PC-3 (cell line): ENCODE results near the gene P3H2. TPM values are rescaled to one million over a fixed set of nuclear protein-coding genes. Genes with fewer than 3 reads are reported as not detected.

Experiments used
- ATAC-seq: fragments of 200-7000 bp; cut with Tn5 transposase; 2 replicates; pipeline ENCODE4 v1.9.1; 2020; ENCODE audit warnings: mild to moderate bottlenecking, moderate library complexity
- BruUV-seq: library from RNA; stranded (reverse); fragments of 400-500 nt; replicated peaks from 2 replicates; lab custom pipeline; 2021; lab: Mats Ljungman, UMichigan
- CTCF ChIA-PET: fragments of 300-600 bp; sonication (Branson Sonifier 250); formaldehyde crosslinking; loops from one replicate; lab custom pipeline; 2022; ENCODE audit warnings: antibody characterized with exemption; lab: Charles Lee
- POLR2A ChIA-PET: fragments of 300-600 bp; sonication (Branson Sonifier 250); formaldehyde crosslinking; loops from one replicate; lab custom pipeline; 2022; ENCODE audit warnings: antibody characterized with exemption; ENCODE audit not compliant: unreplicated experiment; lab: Charles Lee
- DNase-seq: peaks from one replicate; pipeline ENCODE4 v3.0.0-alpha.2; 2015
- H2AFZ ChIP-seq: fragments of 300-600 bp; sonication (generic); 2 replicates; pipeline ENCODE4 v1.6.0; 2016; ENCODE audit warnings: antibody characterized with exemption, low read length
- H3F3A ChIP-seq: fragments of 300-600 bp; sonication (generic); one replicate; pipeline ENCODE4 v1.6.0; 2017; ENCODE audit warnings: antibody characterized with exemption, low read length, control low read depth, mild to moderate bottlenecking; ENCODE audit not compliant: unreplicated experiment
- H3K27ac ChIP-seq: fragments of 300-600 bp; sonication (generic); 2 replicates; pipeline ENCODE4 v1.5.1; 2016; ENCODE audit warnings: mild to moderate bottlenecking, low read length
- H3K27me3 ChIP-seq: fragments of 300-600 bp; sonication (generic); 2 replicates; pipeline ENCODE4 v1.6.1; 2016; ENCODE audit warnings: low read length, mixed read lengths
- H3K36me3 ChIP-seq: fragments of 300-600 bp; sonication (generic); 2 replicates; pipeline ENCODE4 v1.6.1; 2016; ENCODE audit warnings: low read depth, mixed run types, low read length, mixed read lengths
- H3K4me1 ChIP-seq: fragments of 300-600 bp; sonication (generic); 2 replicates; pipeline ENCODE4 v1.5.1; 2016; ENCODE audit warnings: low read length; ENCODE audit not compliant: insufficient read depth
- H3K4me2 ChIP-seq: fragments of 300-600 bp; sonication (generic); 2 replicates; pipeline ENCODE4 v1.6.0; 2016; ENCODE audit warnings: low read length
- H3K4me3 ChIP-seq: fragments of 300-600 bp; sonication (generic); 2 replicates; pipeline ENCODE4 v1.5.1; 2016; ENCODE audit warnings: mild to moderate bottlenecking, low read length, mixed read lengths
- H3K79me2 ChIP-seq: fragments of 300-600 bp; sonication (generic); 2 replicates; pipeline ENCODE4 v1.6.1; 2017; ENCODE audit warnings: low read length, mixed read lengths
- H3K9ac ChIP-seq: fragments of 300-600 bp; sonication (generic); 2 replicates; pipeline ENCODE4 v1.6.0; 2016; ENCODE audit warnings: mild to moderate bottlenecking, low read length
- H3K9me2 ChIP-seq: fragments of 300-600 bp; sonication (generic); replicated peaks from 2 replicates; pipeline ENCODE4 v1.6.1; 2016; ENCODE audit warnings: mixed run types, low read length, mixed read lengths
- H3K9me3 ChIP-seq: fragments of 300-600 bp; sonication (generic); 2 replicates; pipeline ENCODE4 v1.6.1; 2016; ENCODE audit warnings: low read length, mixed read lengths
- H4K20me1 ChIP-seq: fragments of 300-600 bp; sonication (generic); 2 replicates; pipeline ENCODE4 v1.6.1; 2016; ENCODE audit warnings: low read length, mixed read lengths
- EZH2 ChIP-seq: fragments of 300-600 bp; sonication (generic); IDR thresholded peaks from one replicate; pipeline ENCODE4 v1.6.1; 2017; ENCODE audit warnings: antibody characterized with exemption, mild to moderate bottlenecking, low read length; ENCODE audit not compliant: unreplicated experiment
- EZH2phosphoT487 ChIP-seq: fragments of 300-600 bp; sonication (generic); IDR thresholded peaks from 2 replicates; pipeline ENCODE4 v1.6.1; 2018; ENCODE audit warnings: mild to moderate bottlenecking, antibody characterized with exemption, low read length, borderline replicate concordance
- intact Hi-C: fragments of 100-400 bp; cut with micrococcal nuclease; formaldehyde crosslinking; loops from 2 replicates; pipeline ENCODE4 v1.9.0; 2023
- total RNA-seq: library from RNA; depleted of rRNA; stranded (reverse); fragments of >200 nt; gene quantifications from 2 replicates; pipeline ENCODE4 v1.2.3, GENCODE V29; 2014
- TF ChIP-seq, protein P1 (sequence below): fragments of 300-600 bp; sonication (generic); conservative IDR thresholded peaks from 2 replicates; pipeline ENCODE4 v1.5.1; 2017; ENCODE audit warnings: antibody characterized with exemption, low read depth, mild to moderate bottlenecking, low read length

The P3H2 gene
- total RNA-seq, 1 experiment from 2014 or later = 4.5 TPM

DNA sequence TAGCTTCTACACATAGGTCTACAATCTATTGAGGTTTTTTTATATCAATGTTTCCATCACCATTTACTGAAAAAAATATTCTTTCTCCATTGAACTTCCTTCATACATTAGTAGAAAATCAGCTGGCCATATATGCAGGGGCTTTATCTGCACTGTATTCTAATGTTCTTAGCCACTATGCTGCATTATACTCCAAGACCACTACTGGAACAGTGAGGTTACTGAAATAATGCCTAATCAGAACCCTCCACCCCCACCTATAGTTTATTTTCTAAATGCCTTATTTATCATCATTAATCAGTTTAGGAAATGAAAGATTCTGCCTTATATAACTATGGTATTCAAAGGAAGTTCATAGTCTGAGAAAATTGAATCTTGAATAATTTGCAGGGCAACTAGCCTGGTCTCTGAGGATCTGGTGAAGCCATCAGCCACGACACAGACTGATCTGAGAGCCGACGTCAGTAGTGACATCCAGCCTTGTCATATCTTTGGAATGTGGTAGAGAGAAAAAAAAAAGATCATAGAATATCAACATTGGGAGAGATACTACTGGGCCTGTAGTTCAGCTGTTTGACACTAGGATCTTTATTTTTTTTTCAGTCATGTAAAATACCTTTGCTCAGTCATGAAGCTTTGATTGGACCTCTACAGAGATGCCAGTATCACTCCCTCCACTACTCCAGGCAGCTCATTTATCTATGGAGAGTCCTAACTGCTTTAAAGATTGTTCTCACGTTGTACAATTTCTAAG is 66.6 kb downstream of the P3H2 start:
- H3K79me2 ChIP-seq = no peaks in the 10 kb centered on the region
- no peak overlapping the region for H3K27ac ChIP-seq
- ChIA-PET CTCF (no interaction called here), POLR2A (interaction anchor here (0.5 to 0.6 kb wide), 2 partner anchors 10 to 389 kb away, joined by 10 to 13 read pairs; no protein-coding TSS in a partner anchor)
- H3K27me3 ChIP-seq = no peaks in the 10 kb centered on the region
- H4K20me1 ChIP-seq = no peaks in the 10 kb centered on the region
- DNase-seq (peak; percentile 77), ATAC-seq (peak; percentile 94)
- H3K4me2 ChIP-seq = peak overlapping the region; percentile 14; the same call in 1 of the 2 replicates
- H2AFZ ChIP-seq = peak overlapping the region; percentile 19
- no peaks in the 10 kb centered on the region for H3K9me2 ChIP-seq
- no peaks in the 10 kb centered on the region for H3K9me3 ChIP-seq
- intact Hi-C loops = no loop called here
- no peaks in the 10 kb centered on the region for H3F3A ChIP-seq
- no peak overlapping the region for H3K9ac ChIP-seq
- no peak overlapping the region for H3K4me3 ChIP-seq
- peaks cover 12% of the 10 kb centered on the region for H3K4me1 ChIP-seq
- no peak for TF ChIP-seq EZH2
- no peak for TF ChIP-seq EZH2phosphoT487
- TF ChIP-seq, protein P1, sequence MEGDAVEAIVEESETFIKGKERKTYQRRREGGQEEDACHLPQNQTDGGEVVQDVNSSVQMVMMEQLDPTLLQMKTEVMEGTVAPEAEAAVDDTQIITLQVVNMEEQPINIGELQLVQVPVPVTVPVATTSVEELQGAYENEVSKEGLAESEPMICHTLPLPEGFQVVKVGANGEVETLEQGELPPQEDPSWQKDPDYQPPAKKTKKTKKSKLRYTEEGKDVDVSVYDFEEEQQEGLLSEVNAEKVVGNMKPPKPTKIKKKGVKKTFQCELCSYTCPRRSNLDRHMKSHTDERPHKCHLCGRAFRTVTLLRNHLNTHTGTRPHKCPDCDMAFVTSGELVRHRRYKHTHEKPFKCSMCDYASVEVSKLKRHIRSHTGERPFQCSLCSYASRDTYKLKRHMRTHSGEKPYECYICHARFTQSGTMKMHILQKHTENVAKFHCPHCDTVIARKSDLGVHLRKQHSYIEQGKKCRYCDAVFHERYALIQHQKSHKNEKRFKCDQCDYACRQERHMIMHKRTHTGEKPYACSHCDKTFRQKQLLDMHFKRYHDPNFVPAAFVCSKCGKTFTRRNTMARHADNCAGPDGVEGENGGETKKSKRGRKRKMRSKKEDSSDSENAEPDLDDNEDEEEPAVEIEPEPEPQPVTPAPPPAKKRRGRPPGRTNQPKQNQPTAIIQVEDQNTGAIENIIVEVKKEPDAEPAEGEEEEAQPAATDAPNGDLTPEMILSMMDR = no peak
- no peaks in the 10 kb centered on the region for H3K36me3 ChIP-seq
- BruUV-seq = no TSS peak

DNA sequence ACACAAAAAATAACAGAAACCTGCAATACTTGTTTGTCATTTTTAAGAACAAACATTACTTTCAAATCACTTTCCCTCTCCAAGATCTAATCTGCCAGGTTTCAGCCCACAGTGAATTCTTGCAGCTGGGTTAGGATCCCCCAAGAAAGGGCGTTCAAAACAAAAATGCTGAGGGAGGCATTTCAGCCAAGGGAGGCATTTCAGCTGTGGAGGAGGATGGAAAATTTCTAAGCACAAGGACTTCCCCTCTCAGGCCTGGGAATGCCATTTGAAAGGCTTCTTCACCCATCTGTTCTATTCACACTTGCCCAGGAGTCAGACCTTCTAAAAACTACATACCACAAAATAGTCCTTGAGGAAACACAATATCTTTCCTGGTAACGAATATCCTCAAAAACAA is 69.1 kb downstream of the P3H2 start:
- DNase-seq (no peak), ATAC-seq (no peak)
- Histone ChIP-seq H3K27ac (no peak overlapping the region), H3K9ac (no peak overlapping the region), H3K4me1 (peaks cover 21% of the 10 kb centered on the region), H4K20me1 (no peaks in the 10 kb centered on the region), H3F3A (no peaks in the 10 kb centered on the region), H3K4me3 (no peak overlapping the region), H3K9me2 (no peaks in the 10 kb centered on the region), H2AFZ (no peak overlapping the region), H3K36me3 (no peaks in the 10 kb centered on the region), H3K79me2 (no peaks in the 10 kb centered on the region), H3K27me3 (no peaks in the 10 kb centered on the region), H3K4me2 (no peak overlapping the region), H3K9me3 (no peaks in the 10 kb centered on the region)
- CTCF ChIA-PET = interaction anchor here (0.6 kb wide), 1 partner anchor 85 kb away, joined by 3 read pairs; no protein-coding TSS in a partner anchor
- POLR2A ChIA-PET = interaction anchor here (0.7 kb wide), 1 partner anchor 57 kb away, joined by 13 read pairs; no protein-coding TSS in a partner anchor
- intact Hi-C loops = no loop called here
- no TSS peak for BruUV-seq
- TF ChIP-seq, protein P1 = no peak
- no peak for TF ChIP-seq EZH2
- no peak for TF ChIP-seq EZH2phosphoT487
